Measurements from ENCODE around the gene KRTAP10-12. TPM values are rescaled to one million over a fixed set of nuclear protein-coding genes. Genes with fewer than 3 reads are reported as not detected.

KRTAP10-12 gene
- total and polyA plus RNA-seq, 10 of the 15 experiments (the other 5 are each of a cell fraction or from before 2014, with no cell fraction given), result not detected

DNA sequence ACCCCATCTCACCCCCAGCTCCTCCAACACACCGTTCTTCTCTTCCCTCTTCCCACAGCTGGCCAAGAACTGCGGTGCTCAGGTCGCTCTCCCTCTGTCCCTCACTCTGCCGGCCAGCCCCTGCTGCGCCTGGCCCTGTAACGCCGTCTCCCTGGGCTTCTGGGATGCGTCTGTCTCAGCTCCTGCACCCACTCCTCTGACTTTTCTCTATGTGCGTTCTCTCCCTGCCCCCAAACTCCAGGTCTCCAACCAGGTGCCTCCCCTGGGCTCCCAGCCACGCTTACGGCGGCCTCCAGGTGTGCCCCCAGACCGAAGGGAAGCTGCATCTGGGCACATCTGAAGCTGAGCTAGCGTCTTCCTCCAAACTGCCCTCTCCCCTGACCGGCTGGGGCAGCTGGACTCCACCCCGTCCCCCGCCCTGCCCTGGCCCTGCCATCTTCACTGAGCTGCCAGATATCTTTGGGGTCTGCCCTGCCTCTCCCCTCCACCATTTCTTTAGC lies 2.6 kb downstream of the KRTAP10-12 start:
- BruUV-seq (replicated peaks), result no TSS peak
- no peak for FAIRE-seq
- ChIA-PET CTCF (no interaction called here), RAD21 (ENCODE audit: unreplicated experiment) (interaction anchor here (0.5 kb wide), 1 partner anchor 1021 kb away, joined by 3 read pairs; no protein-coding TSS in a partner anchor), POLR2A (no interaction called here), SMC1A (ENCODE audit: uncharacterized antibody, unreplicated experiment) (no interaction called here)
- Histone ChIP-seq H3K27me3 (replicated peaks in 1 of 2; ENCODE audit: control insufficient read depth in 2 of 2, insufficient read depth in 2 of 2, low read length in 1 of 2) (peaks cover 2 to 5% of the 10 kb centered on the region in 2 experiments; a peak in 3 of 4 replicates), H3K36me3 (ENCODE audit: control insufficient read depth in 2 of 2, insufficient read depth in 2 of 2, low read length in 1 of 2) (no peaks in the 10 kb centered on the region), H3K4me1 (ENCODE audit: control insufficient read depth, insufficient read depth, low read length) (no peaks in the 10 kb centered on the region), H3K9ac (ENCODE audit: control insufficient read depth, insufficient read depth, low read length) (no peak overlapping the region), H3K27ac (ENCODE audit: control insufficient read depth, insufficient read depth) (no peak overlapping the region), H4K20me1 (ENCODE audit: control insufficient read depth, insufficient read depth) (no peaks in the 10 kb centered on the region), H3K4me3 (no peak overlapping the region), H2AFZ (ENCODE audit: control insufficient read depth, low read depth, low read length) (no peak overlapping the region), H3K4me2 (ENCODE audit: control insufficient read depth, insufficient read depth) (no peak overlapping the region), H3K79me2 (ENCODE audit: control insufficient read depth, insufficient read depth, low read length) (no peaks in the 10 kb centered on the region), H3K9me3 (replicated peaks; ENCODE audit: control insufficient read depth, insufficient read depth, low read length) (no peaks in the 10 kb centered on the region)
- in situ Hi-C loops (cut with MboI) (no loop called here), intact Hi-C loops (cut with micrococcal nuclease; ENCODE audit: unreplicated experiment) (no loop called here)
- TF ChIP-seq, protein P1, sequence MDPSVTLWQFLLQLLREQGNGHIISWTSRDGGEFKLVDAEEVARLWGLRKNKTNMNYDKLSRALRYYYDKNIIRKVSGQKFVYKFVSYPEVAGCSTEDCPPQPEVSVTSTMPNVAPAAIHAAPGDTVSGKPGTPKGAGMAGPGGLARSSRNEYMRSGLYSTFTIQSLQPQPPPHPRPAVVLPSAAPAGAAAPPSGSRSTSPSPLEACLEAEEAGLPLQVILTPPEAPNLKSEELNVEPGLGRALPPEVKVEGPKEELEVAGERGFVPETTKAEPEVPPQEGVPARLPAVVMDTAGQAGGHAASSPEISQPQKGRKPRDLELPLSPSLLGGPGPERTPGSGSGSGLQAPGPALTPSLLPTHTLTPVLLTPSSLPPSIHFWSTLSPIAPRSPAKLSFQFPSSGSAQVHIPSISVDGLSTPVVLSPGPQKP (IDR thresholded peaks at IDR 0.05; ENCODE audit: low read depth, low read length), result no peak
- TF ChIP-seq, protein P2, sequence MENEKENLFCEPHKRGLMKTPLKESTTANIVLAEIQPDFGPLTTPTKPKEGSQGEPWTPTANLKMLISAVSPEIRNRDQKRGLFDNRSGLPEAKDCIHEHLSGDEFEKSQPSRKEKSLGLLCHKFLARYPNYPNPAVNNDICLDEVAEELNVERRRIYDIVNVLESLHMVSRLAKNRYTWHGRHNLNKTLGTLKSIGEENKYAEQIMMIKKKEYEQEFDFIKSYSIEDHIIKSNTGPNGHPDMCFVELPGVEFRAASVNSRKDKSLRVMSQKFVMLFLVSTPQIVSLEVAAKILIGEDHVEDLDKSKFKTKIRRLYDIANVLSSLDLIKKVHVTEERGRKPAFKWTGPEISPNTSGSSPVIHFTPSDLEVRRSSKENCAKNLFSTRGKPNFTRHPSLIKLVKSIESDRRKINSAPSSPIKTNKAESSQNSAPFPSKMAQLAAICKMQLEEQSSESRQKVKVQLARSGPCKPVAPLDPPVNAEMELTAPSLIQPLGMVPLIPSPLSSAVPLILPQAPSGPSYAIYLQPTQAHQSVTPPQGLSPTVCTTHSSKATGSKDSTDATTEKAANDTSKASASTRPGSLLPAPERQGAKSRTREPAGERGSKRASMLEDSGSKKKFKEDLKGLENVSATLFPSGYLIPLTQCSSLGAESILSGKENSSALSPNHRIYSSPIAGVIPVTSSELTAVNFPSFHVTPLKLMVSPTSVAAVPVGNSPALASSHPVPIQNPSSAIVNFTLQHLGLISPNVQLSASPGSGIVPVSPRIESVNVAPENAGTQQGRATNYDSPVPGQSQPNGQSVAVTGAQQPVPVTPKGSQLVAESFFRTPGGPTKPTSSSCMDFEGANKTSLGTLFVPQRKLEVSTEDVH (IDR thresholded peaks at IDR 0.05; ENCODE audit: low read depth, partially characterized antibody), result no peak
- no peak for TF ChIP-seq PML (IDR thresholded peaks at IDR 0.05; ENCODE audit: low read length)
- no peak for TF ChIP-seq RUNX3 (IDR thresholded peaks at IDR 0.05; ENCODE audit: low read length)
- TF ChIP-seq NR2C1 (IDR thresholded peaks at IDR 0.05), result no peak
- TF ChIP-seq CBX3 (IDR thresholded peaks at IDR 0.05; ENCODE audit: borderline replicate concordance, low read depth), result no peak
- no peak for TF ChIP-seq SPI1 (IDR thresholded peaks at IDR 0.05; ENCODE audit: borderline replicate concordance, insufficient read depth, low read depth, low read length)
- no peak for TF ChIP-seq TBL1XR1 (IDR thresholded peaks at IDR 0.05; ENCODE audit: low read depth, low read length)
- TF ChIP-seq, protein P3, sequence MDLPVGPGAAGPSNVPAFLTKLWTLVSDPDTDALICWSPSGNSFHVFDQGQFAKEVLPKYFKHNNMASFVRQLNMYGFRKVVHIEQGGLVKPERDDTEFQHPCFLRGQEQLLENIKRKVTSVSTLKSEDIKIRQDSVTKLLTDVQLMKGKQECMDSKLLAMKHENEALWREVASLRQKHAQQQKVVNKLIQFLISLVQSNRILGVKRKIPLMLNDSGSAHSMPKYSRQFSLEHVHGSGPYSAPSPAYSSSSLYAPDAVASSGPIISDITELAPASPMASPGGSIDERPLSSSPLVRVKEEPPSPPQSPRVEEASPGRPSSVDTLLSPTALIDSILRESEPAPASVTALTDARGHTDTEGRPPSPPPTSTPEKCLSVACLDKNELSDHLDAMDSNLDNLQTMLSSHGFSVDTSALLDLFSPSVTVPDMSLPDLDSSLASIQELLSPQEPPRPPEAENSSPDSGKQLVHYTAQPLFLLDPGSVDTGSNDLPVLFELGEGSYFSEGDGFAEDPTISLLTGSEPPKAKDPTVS (IDR thresholded peaks at IDR 0.05; ENCODE audit: low read depth, low read length), result no peak
- no peak for TF ChIP-seq IRF4 (IDR thresholded peaks at IDR 0.05; ENCODE audit: low read depth, low read length)
- TF ChIP-seq WRNIP1 (IDR thresholded peaks at IDR 0.05; ENCODE audit: borderline replicate concordance, low read depth, low read length), result no peak
- no peak for TF ChIP-seq POLR2AphosphoS2 (IDR thresholded peaks at IDR 0.05; ENCODE audit: low read depth, low read length)
- TF ChIP-seq ZNF274 (IDR thresholded peaks at IDR 0.05; ENCODE audit: insufficient read depth, insufficient read length), result no peak
- no peak for ATAC-seq
- no peak for DNase-seq (ENCODE audit: low read depth, low spot score)
- WGBS (ENCODE audit: insufficient coverage, insufficient replicate concordance, low lambda C conversion rate, missing lambda C conversion rate), result 17% methylated on average over 17 of the region's 17 CpGs
